ENCODE results near the gene SCN1B.

The SCN1B gene

GRCh38 chr19:35018379-35018778 lies 11.9 kb upstream of the SCN1B start:
- TF ChIP-seq CTCF (IDR thresholded peaks at IDR 0.05; ENCODE audit: borderline replicate concordance, extremely low read depth, low read length, poor library complexity, severe bottlenecking): no peak
- no peak for TF ChIP-seq EZH2 (IDR thresholded peaks at IDR 0.05; ENCODE audit: borderline replicate concordance, low read depth, low read length, severe bottlenecking)
- H3K27ac ChIP-seq (ENCODE audit: low read length): no peak overlapping the region
- ATAC-seq (ENCODE audit: insufficient read depth, low read depth): no peak
- H3K4me1 ChIP-seq (ENCODE audit: insufficient read depth, low read length): no peaks in the 10 kb centered on the region
- no peaks in the 10 kb centered on the region for H3K9me3 ChIP-seq (ENCODE audit: insufficient read depth, low read length, severe bottlenecking)
- no peak overlapping the region for H3K4me3 ChIP-seq (ENCODE audit: low read depth in 1 of 2, low read length in 2 of 2)
- no peak for DNase-seq
- no peak overlapping the region for H2AFZ ChIP-seq (ENCODE audit: low read depth, low read length)
- H4K20me1 ChIP-seq (ENCODE audit: insufficient read depth, low read length): peaks cover 34% of the 10 kb centered on the region
- peaks cover 3% of the 10 kb centered on the region; the same call in 1 of the 2 replicates for H3K79me2 ChIP-seq (ENCODE audit: insufficient read depth, low read length)
- H3K36me3 ChIP-seq (ENCODE audit: insufficient read depth, low read length): peaks cover 97% of the 10 kb centered on the region
- no peaks in the 10 kb centered on the region for H3K27me3 ChIP-seq (ENCODE audit: insufficient read depth, low read length, poor library complexity)
- no peak overlapping the region for H3K9ac ChIP-seq (ENCODE audit: low read depth, low read length)
- H3K4me2 ChIP-seq (ENCODE audit: insufficient read depth, low read length): no peak overlapping the region

- no peak overlapping the region for H3K9ac ChIP-seq (ENCODE audit: low read depth, low read length)
These were observed 11.1 kb upstream of the SCN1B start for GRCh38 chr19:35019144-35019543.

GRCh38 chr19:35021016-35021415 lies 9.3 kb upstream of the SCN1B start:
- Histone ChIP-seq H3K4me3 (ENCODE audit: low read depth in 1 of 2, low read length in 2 of 2) (no peak overlapping the region), H3K9me3 (ENCODE audit: insufficient read depth, low read length, severe bottlenecking) (no peaks in the 10 kb centered on the region), H3K27ac (ENCODE audit: low read length) (no peak overlapping the region), H3K4me2 (ENCODE audit: insufficient read depth, low read length) (no peak overlapping the region), H4K20me1 (ENCODE audit: insufficient read depth, low read length) (peaks cover 20% of the 10 kb centered on the region), H3K36me3 (ENCODE audit: insufficient read depth, low read length) (peaks cover 97% of the 10 kb centered on the region), H3K4me1 (ENCODE audit: insufficient read depth, low read length) (no peaks in the 10 kb centered on the region), H3K79me2 (ENCODE audit: insufficient read depth, low read length) (no peaks in the 10 kb centered on the region), H2AFZ (ENCODE audit: low read depth, low read length) (no peak overlapping the region), H3K9ac (ENCODE audit: low read depth, low read length) (no peak overlapping the region), H3K27me3 (ENCODE audit: insufficient read depth, low read length, poor library complexity) (no peaks in the 10 kb centered on the region)
- ATAC-seq (ENCODE audit: insufficient read depth, low read depth) (no peak), DNase-seq (no peak)
- TF ChIP-seq CTCF (IDR thresholded peaks at IDR 0.05; ENCODE audit: borderline replicate concordance, extremely low read depth, low read length, poor library complexity, severe bottlenecking) (no peak), EZH2 (IDR thresholded peaks at IDR 0.05; ENCODE audit: borderline replicate concordance, low read depth, low read length, severe bottlenecking) (no peak)

More at GRCh38 chr19:35019144-35019543, 11.1 kb upstream of the SCN1B start:
- Histone ChIP-seq H3K36me3 (ENCODE audit: insufficient read depth, low read length) (peaks cover 97% of the 10 kb centered on the region), H3K79me2 (ENCODE audit: insufficient read depth, low read length) (no peaks in the 10 kb centered on the region), H3K27me3 (ENCODE audit: insufficient read depth, low read length, poor library complexity) (no peaks in the 10 kb centered on the region), H2AFZ (ENCODE audit: low read depth, low read length) (no peak overlapping the region), H3K4me2 (ENCODE audit: insufficient read depth, low read length) (no peak overlapping the region), H3K27ac (ENCODE audit: low read length) (no peak overlapping the region), H3K4me1 (ENCODE audit: insufficient read depth, low read length) (no peaks in the 10 kb centered on the region), H3K9me3 (ENCODE audit: insufficient read depth, low read length, severe bottlenecking) (no peaks in the 10 kb centered on the region), H3K4me3 (ENCODE audit: low read depth in 1 of 2, low read length in 2 of 2) (no peak overlapping the region), H4K20me1 (ENCODE audit: insufficient read depth, low read length) (peaks cover 28% of the 10 kb centered on the region)
- TF ChIP-seq EZH2 (IDR thresholded peaks at IDR 0.05; ENCODE audit: borderline replicate concordance, low read depth, low read length, severe bottlenecking) (no peak), CTCF (IDR thresholded peaks at IDR 0.05; ENCODE audit: borderline replicate concordance, extremely low read depth, low read length, poor library complexity, severe bottlenecking) (no peak)
- ATAC-seq (ENCODE audit: insufficient read depth, low read depth): no peak
- no peak for DNase-seq

GRCh38 chr19:35021596-35021995 lies 8.7 kb upstream of the SCN1B start:
- Histone ChIP-seq H3K79me2 (ENCODE audit: insufficient read depth, low read length) (no peaks in the 10 kb centered on the region), H3K4me3 (ENCODE audit: low read depth in 1 of 2, low read length in 2 of 2) (no peak overlapping the region), H3K9ac (ENCODE audit: low read depth, low read length) (no peak overlapping the region), H3K4me2 (ENCODE audit: insufficient read depth, low read length) (no peak overlapping the region), H3K36me3 (ENCODE audit: insufficient read depth, low read length) (peaks cover 99% of the 10 kb centered on the region), H2AFZ (ENCODE audit: low read depth, low read length) (no peak overlapping the region), H3K4me1 (ENCODE audit: insufficient read depth, low read length) (no peaks in the 10 kb centered on the region), H3K27me3 (ENCODE audit: insufficient read depth, low read length, poor library complexity) (no peaks in the 10 kb centered on the region), H3K27ac (ENCODE audit: low read length) (no peak overlapping the region), H3K9me3 (ENCODE audit: insufficient read depth, low read length, severe bottlenecking) (no peaks in the 10 kb centered on the region), H4K20me1 (ENCODE audit: insufficient read depth, low read length) (peaks cover 20% of the 10 kb centered on the region)
- TF ChIP-seq CTCF (IDR thresholded peaks at IDR 0.05; ENCODE audit: borderline replicate concordance, extremely low read depth, low read length, poor library complexity, severe bottlenecking) (no peak), EZH2 (IDR thresholded peaks at IDR 0.05; ENCODE audit: borderline replicate concordance, low read depth, low read length, severe bottlenecking) (no peak)
- DNase-seq (no peak), ATAC-seq (ENCODE audit: insufficient read depth, low read depth) (no peak)

Measured in DND-41 (cell line).